Testis (tissue), 3 donors: ENCODE data around the gene ZDHHC7. TPM values are rescaled to one million over a fixed set of nuclear protein-coding genes. Genes with fewer than 3 reads are reported as not detected.

Experiments
- DNase-seq: peaks from one replicate; pipeline ENCODE4 v3.0.0-alpha.2; 2019
- H3K27ac ChIP-seq, 2 donors: fragments of 200-600 bp; sonication (generic); one replicate each; pipeline ENCODE4 v1.5.1; 2019
- H3K27me3 ChIP-seq: fragments of 200-600 bp; sonication (generic); one replicate; pipeline ENCODE4 v1.5.1; 2019
- H3K36me3 ChIP-seq: fragments of 200-600 bp; sonication (generic); one replicate; pipeline ENCODE4 v1.5.1; 2017; ENCODE audit warnings: low read depth; ENCODE audit errors: missing control alignments
- H3K4me1 ChIP-seq: fragments of 200-600 bp; sonication (generic); one replicate; pipeline ENCODE4 v1.5.1; 2019
- H3K4me3 ChIP-seq, 2 donors: fragments of 200-600 bp; sonication (generic); one replicate each; pipeline ENCODE4 v1.5.1; 2017 to 2019
- H3K9me3 ChIP-seq: fragments of 200-600 bp; sonication (generic); one replicate; pipeline ENCODE4 v1.5.1; 2017
- POLR2A ChIP-seq: fragments of 450-650 bp; IDR thresholded peaks from one replicate; pipeline ENCODE4 v1.6.1; 2017; ENCODE audit warnings: antibody characterized with exemption, mild to moderate bottlenecking, moderate library complexity
- WGBS, 2 donors: methylation state at CpG; one replicate each; pipeline ENCODE4 v1.1.5; 2018; 5-methylcytosine and 5-hydroxymethylcytosine counted together
- intact Hi-C: fragments of 100-400 bp; cut with DNase I; formaldehyde crosslinking; loops from one replicate; pipeline ENCODE4 v1.15.1; 2023; ENCODE audit warnings: low total_unique reads
- polyA plus RNA-seq: library from polyadenylated mRNA; stranded (reverse); fragments of 350-450 nt; fragmentation: Illumina TruSeq; extraction: RNeasy Lipid Tissue Mini Kit (QIAGEN cat#74804); gene quantifications from one replicate; pipeline ENCODE4 v1.2.3, GENCODE V29; 2014; ENCODE audit warnings: low read depth, low replicate concordance; ENCODE audit not compliant: insufficient read depth
- total RNA-seq, 2 donors: library from RNA; depleted of rRNA; stranded (reverse); fragments of >200 nt; gene quantifications; one replicate each; pipeline ENCODE4 v1.2.3, GENCODE V29; 2016
- TF ChIP-seq, protein P1 (sequence below), 3 experiments: fragments of 450-650 bp in 2 of 3; fragments of 200-600 bp in 1 of 3; sonication (generic) in 1 of 3; IDR thresholded peaks; one replicate each; pipeline ENCODE4 v1.5.1; 2016 to 2019; ENCODE audit warnings: antibody characterized with exemption in 3 of 3, mild to moderate bottlenecking in 2 of 3, moderate library complexity in 1 of 3

ZDHHC7 gene
- total and polyA plus RNA-seq, 3 donors from 2014 or later: 29.4 to 42.7 (median 35.0) TPM

DNA sequence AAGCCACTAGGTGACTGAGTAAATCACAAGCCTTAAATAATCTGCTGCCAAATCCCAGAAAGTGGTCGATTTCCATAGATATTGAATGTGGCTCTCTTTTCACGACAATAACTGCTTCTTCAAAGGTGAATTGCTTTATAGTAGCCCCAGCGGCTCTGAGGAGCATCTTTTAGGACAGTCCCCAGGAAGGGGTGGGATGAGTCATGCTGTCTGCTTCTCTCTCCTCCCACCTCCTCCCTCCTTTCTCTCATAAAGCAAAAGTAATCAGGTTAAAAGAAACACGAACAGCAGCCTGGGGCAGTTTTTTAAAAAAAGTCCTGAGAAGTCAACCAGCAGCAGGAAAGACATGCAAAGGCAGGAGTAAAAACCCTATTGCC is 18.1 kb upstream of the ZDHHC7 start:
- H3K9me3 ChIP-seq: no peaks in the 10 kb centered on the region
- no peaks in the 10 kb centered on the region for H3K27me3 ChIP-seq
- WGBS, 2 donors: 12 to 23% methylated on average over 4 of the region's 4 CpGs
- H3K36me3 ChIP-seq: no peaks in the 10 kb centered on the region
- DNase-seq: peak; percentile 27
- TF ChIP-seq, protein P1, sequence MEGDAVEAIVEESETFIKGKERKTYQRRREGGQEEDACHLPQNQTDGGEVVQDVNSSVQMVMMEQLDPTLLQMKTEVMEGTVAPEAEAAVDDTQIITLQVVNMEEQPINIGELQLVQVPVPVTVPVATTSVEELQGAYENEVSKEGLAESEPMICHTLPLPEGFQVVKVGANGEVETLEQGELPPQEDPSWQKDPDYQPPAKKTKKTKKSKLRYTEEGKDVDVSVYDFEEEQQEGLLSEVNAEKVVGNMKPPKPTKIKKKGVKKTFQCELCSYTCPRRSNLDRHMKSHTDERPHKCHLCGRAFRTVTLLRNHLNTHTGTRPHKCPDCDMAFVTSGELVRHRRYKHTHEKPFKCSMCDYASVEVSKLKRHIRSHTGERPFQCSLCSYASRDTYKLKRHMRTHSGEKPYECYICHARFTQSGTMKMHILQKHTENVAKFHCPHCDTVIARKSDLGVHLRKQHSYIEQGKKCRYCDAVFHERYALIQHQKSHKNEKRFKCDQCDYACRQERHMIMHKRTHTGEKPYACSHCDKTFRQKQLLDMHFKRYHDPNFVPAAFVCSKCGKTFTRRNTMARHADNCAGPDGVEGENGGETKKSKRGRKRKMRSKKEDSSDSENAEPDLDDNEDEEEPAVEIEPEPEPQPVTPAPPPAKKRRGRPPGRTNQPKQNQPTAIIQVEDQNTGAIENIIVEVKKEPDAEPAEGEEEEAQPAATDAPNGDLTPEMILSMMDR (IDR thresholded peaks at IDR 0.05): peak in 1 of 3 experiments; percentile 19
- no peak for TF ChIP-seq POLR2A
- no peak overlapping the region for H3K4me3 ChIP-seq
- intact Hi-C loops: no loop called here
- H3K27ac ChIP-seq: peak overlapping the region; percentile 87 to 94
- H3K4me1 ChIP-seq: peaks cover 26% of the 10 kb centered on the region

DNA sequence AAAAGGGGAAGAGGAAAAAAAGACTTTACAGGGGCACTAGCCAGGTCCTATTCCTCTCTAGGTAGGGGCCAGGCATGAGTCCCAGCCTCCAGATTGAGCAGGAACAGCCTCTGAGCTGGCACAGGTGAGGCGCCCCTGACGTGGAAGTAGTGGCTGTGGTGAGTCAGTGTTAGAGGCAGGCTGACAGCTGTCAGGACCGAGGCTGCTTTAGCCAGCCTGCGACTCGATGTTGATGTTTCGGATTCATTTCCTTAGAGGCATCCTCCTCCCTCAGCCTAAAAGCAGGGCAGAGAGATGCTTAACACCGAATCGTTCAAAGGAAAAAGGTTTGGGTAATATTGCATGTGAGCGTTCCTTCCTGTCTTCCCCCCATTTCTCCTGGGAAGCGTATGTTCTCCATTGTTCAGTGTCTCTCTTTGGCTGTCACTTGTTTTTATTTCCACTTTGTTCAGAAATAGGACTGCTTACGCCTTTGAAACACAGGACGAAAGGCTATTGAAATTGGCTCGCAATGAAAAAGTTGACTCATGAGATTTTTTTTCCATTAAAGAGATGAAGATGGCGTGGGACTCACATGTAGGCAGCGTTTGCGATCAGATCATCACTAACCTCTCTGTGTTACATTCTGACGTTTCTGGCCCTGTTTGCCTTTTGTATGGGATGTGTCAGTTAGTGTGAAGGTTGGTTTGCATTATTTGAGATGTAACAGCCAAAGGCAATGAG is 17.5 kb upstream of the ZDHHC7 start:
- H3K27ac ChIP-seq: peak overlapping the region; percentile 87 to 94
- no peaks in the 10 kb centered on the region for H3K27me3 ChIP-seq
- TF ChIP-seq, protein P1 (IDR thresholded peaks at IDR 0.05): no peak
- no peak for TF ChIP-seq POLR2A
- peaks cover 26% of the 10 kb centered on the region for H3K4me1 ChIP-seq
- H3K4me3 ChIP-seq: peak overlapping the region; percentile 92 to 93
- intact Hi-C loops: no loop called here
- 12 to 24% methylated on average over 17 of the region's 17 CpGs for WGBS, 2 donors
- no peaks in the 10 kb centered on the region for H3K36me3 ChIP-seq
- DNase-seq: peak; percentile 49
- H3K9me3 ChIP-seq: no peaks in the 10 kb centered on the region

DNA sequence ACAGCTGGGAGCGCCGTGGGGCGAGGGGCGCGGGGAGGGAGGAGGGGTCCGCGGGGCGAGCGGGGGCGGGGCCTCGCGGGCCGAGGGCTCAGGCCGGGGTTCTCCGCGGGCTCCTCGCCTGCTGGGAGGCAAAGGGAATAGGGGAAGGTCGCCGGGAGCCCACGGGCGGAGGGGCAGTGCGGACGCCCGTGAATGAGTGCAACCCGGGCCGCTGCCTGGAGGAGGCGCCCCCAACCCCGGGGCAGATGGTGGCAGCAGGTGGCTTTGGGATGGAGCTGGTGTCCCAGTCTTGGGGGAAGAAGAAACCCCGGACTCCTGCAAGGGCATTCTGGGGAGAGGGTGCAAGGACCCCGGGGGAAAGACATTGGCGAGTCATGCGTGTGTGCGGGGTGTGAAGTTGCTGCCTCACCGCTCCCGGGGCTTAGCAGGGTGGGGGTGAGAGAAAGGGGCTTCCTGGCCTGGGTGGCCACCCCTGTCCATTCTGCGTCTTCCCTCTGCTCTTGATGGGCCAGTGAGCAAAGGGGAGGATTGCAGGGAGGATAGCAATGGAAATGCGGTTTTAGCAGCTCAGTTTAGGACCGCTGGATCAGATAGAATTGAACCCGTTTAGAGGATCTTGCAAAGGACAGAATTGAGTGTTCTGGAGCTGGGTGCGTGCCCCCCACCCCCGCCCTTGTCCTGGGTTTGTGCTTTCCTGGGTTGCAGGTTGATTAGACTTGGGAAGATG is 16.8 kb upstream of the ZDHHC7 start:
- intact Hi-C loops: no loop called here
- no peak for DNase-seq
- peaks cover 26% of the 10 kb centered on the region for H3K4me1 ChIP-seq

DNA sequence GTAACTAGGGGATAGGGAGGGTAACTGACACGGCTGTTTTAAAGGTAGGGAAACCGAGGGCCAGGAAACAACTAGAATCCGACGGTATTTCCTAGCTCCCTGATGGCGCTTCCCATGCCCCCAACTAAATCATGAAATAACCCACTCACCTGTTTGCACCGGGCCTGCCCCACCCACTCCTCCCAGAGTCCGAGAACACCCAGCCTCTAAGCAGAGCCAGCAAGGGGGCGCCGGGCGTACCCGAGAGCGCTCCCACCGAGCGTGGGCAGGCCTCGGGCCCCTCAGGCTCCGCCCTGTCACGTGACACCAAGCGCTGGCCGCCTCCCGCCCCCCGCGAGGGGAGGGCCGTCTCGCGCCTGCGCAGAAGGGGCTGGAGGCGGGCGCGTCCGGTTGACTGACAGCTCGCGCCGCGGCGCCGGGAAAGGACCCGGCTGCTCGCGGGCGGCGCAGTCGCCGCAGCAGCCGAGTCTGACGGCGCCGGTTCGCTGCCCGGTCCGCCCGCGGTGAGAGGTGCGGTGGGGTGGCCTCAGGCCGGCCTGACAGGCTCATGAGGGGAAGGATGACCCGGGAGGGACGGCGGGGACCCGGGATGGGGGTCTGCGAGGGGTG is 16.1 kb upstream of the ZDHHC7 start, which contains the start of gene KIAA0513:
Gene KIAA0513, plus strand, starts transcription at position 447 of the 609 bp plus-strand sequence. CDS start 39,277 bp downstream, outside the sequence.
- 0 to 1% methylated on average over 23 to 32 of the region's 59 CpGs for WGBS, 2 donors
- intact Hi-C loops: no loop called here

More for the DNA sequence above, 16.8 kb upstream of the ZDHHC7 start:
- Histone ChIP-seq H3K9me3 (no peaks in the 10 kb centered on the region), H3K27ac (peak overlapping the region; percentile 87 to 94), H3K27me3 (no peaks in the 10 kb centered on the region), H3K4me3 (peak overlapping the region; percentile 92 to 93), H3K36me3 (no peaks in the 10 kb centered on the region)
- TF ChIP-seq POLR2A: no peak
- TF ChIP-seq, protein P1 (IDR thresholded peaks at IDR 0.05): no peak
- WGBS, 2 donors: 2 to 3% methylated on average over 24 to 39 of the region's 41 CpGs

More for the DNA sequence above, 16.1 kb upstream of the ZDHHC7 start, which contains the start of gene KIAA0513:
- Histone ChIP-seq H3K4me1 (peaks cover 26% of the 10 kb centered on the region), H3K4me3 (peak within 1 kb of the TSS; percentile 92 to 93), H3K27ac (peak within 1 kb of the TSS; percentile 87 to 94), H3K36me3 (no peaks in the 10 kb centered on the region), H3K9me3 (no peaks in the 10 kb centered on the region), H3K27me3 (no peaks in the 10 kb centered on the region)
- DNase-seq: peak; percentile 96
- TF ChIP-seq, protein P1 (IDR thresholded peaks at IDR 0.05): peak in 2 of 3 experiments; percentile 23 to 37
- TF ChIP-seq POLR2A: peak; percentile 98
